ENCODE data around the gene SLC2A13. TPM values are rescaled to one million over a fixed set of nuclear protein-coding genes. Genes with fewer than 3 reads are reported as not detected.
"Not testable (repeated sequence)": the region's sequence is repeated elsewhere in the genome, so short reads cannot be mapped to it uniquely, and the experiment has no call there.

SLC2A13 gene
- total RNA-seq, 4 donors from 2014 or later = 1.4 to 2.8 (median 2.3) TPM

DNA sequence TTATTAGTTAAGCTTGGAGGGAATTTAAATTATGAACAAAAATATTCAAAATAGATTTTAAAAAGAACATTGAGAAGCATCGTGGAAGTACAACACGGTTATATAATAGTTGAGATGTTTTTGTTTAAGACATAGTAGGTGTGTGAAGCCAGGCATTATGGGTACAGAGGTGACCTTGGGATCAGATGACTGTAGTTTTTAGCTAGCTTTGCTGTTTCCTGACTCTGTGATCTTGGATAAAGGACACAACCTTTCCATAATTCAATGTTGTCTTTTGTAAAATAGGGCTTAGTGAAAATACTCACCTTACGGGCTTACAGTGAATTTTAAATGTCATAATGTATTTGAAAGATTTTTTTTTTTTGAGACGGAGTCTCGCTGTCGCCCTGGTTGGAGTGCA lies 239.7 kb downstream of the SLC2A13 start:
- DNase-seq = no peak
- no peak for TF ChIP-seq POLR2A (IDR thresholded peaks at IDR 0.05)
- TF ChIP-seq, protein P1, sequence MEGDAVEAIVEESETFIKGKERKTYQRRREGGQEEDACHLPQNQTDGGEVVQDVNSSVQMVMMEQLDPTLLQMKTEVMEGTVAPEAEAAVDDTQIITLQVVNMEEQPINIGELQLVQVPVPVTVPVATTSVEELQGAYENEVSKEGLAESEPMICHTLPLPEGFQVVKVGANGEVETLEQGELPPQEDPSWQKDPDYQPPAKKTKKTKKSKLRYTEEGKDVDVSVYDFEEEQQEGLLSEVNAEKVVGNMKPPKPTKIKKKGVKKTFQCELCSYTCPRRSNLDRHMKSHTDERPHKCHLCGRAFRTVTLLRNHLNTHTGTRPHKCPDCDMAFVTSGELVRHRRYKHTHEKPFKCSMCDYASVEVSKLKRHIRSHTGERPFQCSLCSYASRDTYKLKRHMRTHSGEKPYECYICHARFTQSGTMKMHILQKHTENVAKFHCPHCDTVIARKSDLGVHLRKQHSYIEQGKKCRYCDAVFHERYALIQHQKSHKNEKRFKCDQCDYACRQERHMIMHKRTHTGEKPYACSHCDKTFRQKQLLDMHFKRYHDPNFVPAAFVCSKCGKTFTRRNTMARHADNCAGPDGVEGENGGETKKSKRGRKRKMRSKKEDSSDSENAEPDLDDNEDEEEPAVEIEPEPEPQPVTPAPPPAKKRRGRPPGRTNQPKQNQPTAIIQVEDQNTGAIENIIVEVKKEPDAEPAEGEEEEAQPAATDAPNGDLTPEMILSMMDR (IDR thresholded peaks at IDR 0.05 in 4 of 5, conservative IDR thresholded peaks at IDR 0.05 in 1 of 5) = no peak
- Histone ChIP-seq H3K4me1 (no peaks in the 10 kb centered on the region), H3K27ac (no peak overlapping the region), H3K4me3 (no peak overlapping the region), H3K36me3 (no peaks in the 10 kb centered on the region), H3K27me3 (no peaks in the 10 kb centered on the region), H3K9me3 (no peaks in the 10 kb centered on the region)
- ATAC-seq = no peak
- intact Hi-C loops (cut with DNase I; ENCODE audit: low total_unique reads) (no loop called here), in situ Hi-C loops (cut with MboI; ENCODE audit: low sequenced_read_pairs in 4 of 4) (no loop called here)

DNA sequence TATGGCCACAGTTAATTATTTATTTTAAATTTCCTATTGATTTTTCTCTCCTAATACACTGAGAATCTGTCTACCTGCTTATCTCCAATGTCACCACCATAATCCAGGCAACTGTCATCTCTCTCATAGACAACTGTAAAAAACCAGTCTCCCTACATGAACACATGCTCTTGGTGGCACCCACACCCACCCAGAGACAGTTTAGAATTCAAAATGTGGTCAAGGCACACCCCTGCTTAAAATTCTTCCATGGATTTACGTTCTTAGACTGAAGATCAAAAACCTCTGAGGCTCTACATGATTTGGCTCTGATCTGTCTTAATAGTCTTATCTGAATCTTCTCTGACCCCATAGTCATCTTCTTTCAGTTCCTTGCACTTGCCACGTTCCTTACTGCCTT lies 245.2 kb downstream of the SLC2A13 start:
- no peak for TF ChIP-seq POLR2A (IDR thresholded peaks at IDR 0.05)
- TF ChIP-seq, protein P1 (IDR thresholded peaks at IDR 0.05 in 4 of 5, conservative IDR thresholded peaks at IDR 0.05 in 1 of 5) = no peak
- H3K27me3 ChIP-seq = no peaks in the 10 kb centered on the region
- H3K4me3 ChIP-seq = no peak overlapping the region
- intact Hi-C loops (cut with DNase I; ENCODE audit: low total_unique reads) = no loop called here
- no peaks in the 10 kb centered on the region for H3K9me3 ChIP-seq
- ATAC-seq = no peak
- DNase-seq = no peak
- H3K4me1 ChIP-seq = no peaks in the 10 kb centered on the region
- in situ Hi-C loops (cut with MboI; ENCODE audit: low sequenced_read_pairs in 4 of 4) = no loop called here
- H3K27ac ChIP-seq = no peak overlapping the region
- no peaks in the 10 kb centered on the region for H3K36me3 ChIP-seq

DNA sequence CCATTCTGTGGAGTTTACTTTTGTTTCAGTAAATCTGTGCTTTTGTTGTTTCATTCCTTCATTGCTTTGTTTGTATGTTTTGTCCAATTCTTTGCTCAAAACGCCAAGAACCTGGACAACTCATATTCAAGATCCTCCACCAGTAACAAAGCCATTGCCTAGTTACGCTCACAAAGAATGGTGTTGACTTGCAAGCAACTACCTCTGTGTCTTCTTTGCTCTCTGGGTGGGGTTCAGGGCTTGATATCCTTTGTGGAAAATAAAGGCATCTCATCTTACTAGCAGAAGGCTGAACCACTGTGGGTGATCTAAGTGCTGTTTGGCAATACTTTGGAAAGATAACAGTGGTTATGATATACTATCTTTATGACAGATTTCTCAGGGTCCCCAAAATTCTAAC lies 252.9 kb downstream of the SLC2A13 start:
- in situ Hi-C loops (cut with MboI; ENCODE audit: low sequenced_read_pairs in 4 of 4) = no loop called here
- Histone ChIP-seq H3K9me3 (no peaks in the 10 kb centered on the region), H3K36me3 (no peaks in the 10 kb centered on the region), H3K27ac (no peak overlapping the region), H3K27me3 (no peaks in the 10 kb centered on the region), H3K4me1 (no peaks in the 10 kb centered on the region), H3K4me3 (no peak overlapping the region)
- intact Hi-C loops (cut with DNase I; ENCODE audit: low total_unique reads) = no loop called here
- DNase-seq = no peak
- no peak for ATAC-seq
- TF ChIP-seq POLR2A (IDR thresholded peaks at IDR 0.05) = no peak

DNA sequence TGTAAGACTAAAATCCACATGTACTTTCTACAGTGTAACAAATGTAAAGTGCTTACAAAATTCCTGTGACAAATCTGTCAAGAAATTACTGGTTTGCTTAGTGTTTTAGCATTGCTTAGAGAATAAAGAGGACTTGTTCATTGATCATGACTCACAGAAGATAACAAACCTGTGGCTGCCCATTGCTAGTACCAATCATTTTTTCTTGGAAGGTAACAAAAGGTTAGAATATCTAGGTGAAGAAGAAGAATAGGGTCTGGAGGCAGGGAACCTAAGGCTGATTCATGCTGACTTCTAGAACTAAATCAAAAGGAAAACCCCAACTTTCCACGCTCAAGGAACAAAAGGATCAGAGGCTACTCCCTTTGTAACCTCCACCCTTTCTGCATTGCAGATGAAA lies 253.5 kb downstream of the SLC2A13 start:
- in situ Hi-C loops (cut with MboI; ENCODE audit: low sequenced_read_pairs in 4 of 4) = no loop called here
- intact Hi-C loops (cut with DNase I; ENCODE audit: low total_unique reads) = no loop called here
- H3K27ac ChIP-seq = no peak overlapping the region
- H3K9me3 ChIP-seq = no peaks in the 10 kb centered on the region
- no peak overlapping the region for H3K4me3 ChIP-seq
- no peak for TF ChIP-seq POLR2A (IDR thresholded peaks at IDR 0.05)
- TF ChIP-seq, protein P1 (IDR thresholded peaks at IDR 0.05 in 4 of 5, conservative IDR thresholded peaks at IDR 0.05 in 1 of 5) = no peak
- H3K36me3 ChIP-seq = no peaks in the 10 kb centered on the region
- ATAC-seq (no peak), DNase-seq (no peak)
- no peaks in the 10 kb centered on the region for H3K4me1 ChIP-seq
- H3K27me3 ChIP-seq = no peaks in the 10 kb centered on the region

DNA sequence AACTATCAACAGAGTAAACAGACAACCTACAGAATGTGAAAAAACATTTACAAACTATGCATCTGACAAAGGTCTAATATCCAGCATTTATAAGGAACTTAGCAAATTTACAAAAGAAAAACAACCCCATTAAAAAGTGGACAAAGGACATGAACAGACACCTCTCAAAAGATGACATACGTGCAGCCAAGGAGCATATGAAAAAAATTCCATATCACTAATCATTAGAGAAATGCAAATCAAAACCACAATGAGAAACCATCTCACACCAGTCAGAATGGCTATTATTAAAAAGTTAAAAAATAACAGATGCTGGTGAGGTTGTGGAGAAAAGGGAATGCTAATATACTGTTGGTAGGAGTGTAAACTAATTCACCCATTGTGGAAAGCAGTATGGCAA lies 257.7 kb downstream of the SLC2A13 start:
- ATAC-seq; H3K9me3 ChIP-seq; DNase-seq; intact Hi-C loops (cut with DNase I; ENCODE audit: low total_unique reads); in situ Hi-C loops (cut with MboI; ENCODE audit: low sequenced_read_pairs in 4 of 4); H3K27ac ChIP-seq; H3K27me3 ChIP-seq; H3K4me1 ChIP-seq; H3K4me3 ChIP-seq; H3K36me3 ChIP-seq: not testable (repeated sequence)

DNA sequence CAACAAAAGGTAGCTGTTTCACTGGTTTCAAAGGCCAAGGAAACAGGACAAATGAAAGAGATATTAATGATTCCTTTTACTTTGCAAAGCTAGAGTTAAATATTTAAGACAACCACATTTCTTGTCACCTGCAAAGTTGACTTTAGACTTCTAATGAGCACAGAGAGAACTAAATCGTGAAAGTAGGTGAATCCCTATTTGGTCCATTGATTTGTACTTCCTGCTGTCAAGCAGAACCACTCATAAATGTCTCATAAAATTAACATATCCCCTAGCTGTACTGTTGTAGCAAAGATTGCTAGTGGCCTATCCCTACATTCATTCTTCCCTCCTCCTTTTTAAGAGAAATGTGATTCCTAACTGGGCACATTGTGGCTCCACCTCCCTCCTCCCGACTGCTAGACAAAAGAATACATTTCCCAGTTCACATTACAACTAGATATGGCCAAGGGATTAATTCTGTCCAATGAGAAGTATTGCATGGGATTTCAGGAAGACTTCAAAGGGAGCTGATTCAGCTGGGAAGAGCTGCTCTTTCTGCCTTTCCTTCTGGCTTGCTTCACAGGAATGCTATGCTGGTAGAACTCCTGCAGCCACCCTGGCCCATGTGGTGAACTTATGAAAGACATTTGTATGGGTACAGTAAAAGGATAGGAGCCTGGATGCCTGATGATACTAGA lies 258.8 kb downstream of the SLC2A13 start:
- no peak for DNase-seq
- Histone ChIP-seq H3K4me3 (no peak overlapping the region), H3K4me1 (no peaks in the 10 kb centered on the region), H3K36me3 (no peaks in the 10 kb centered on the region), H3K9me3 (no peaks in the 10 kb centered on the region), H3K27ac (no peak overlapping the region), H3K27me3 (no peaks in the 10 kb centered on the region)
- in situ Hi-C loops (cut with MboI; ENCODE audit: low sequenced_read_pairs in 4 of 4) = no loop called here
- ATAC-seq = no peak
- intact Hi-C loops (cut with DNase I; ENCODE audit: low total_unique reads) = no loop called here
- TF ChIP-seq POLR2A (IDR thresholded peaks at IDR 0.05) = no peak
- TF ChIP-seq, protein P1 (IDR thresholded peaks at IDR 0.05 in 4 of 5, conservative IDR thresholded peaks at IDR 0.05 in 1 of 5) = no peak
